ENCODE measurements around the gene NTMT2.
A peak's percentile ranks its signal among the peaks of the same experiment; 100 is the strongest.
"Not testable (repeated sequence)": the region's sequence is repeated elsewhere in the genome, so short reads cannot be mapped to it uniquely, and the experiment has no call there.

Gene NTMT2

DNA sequence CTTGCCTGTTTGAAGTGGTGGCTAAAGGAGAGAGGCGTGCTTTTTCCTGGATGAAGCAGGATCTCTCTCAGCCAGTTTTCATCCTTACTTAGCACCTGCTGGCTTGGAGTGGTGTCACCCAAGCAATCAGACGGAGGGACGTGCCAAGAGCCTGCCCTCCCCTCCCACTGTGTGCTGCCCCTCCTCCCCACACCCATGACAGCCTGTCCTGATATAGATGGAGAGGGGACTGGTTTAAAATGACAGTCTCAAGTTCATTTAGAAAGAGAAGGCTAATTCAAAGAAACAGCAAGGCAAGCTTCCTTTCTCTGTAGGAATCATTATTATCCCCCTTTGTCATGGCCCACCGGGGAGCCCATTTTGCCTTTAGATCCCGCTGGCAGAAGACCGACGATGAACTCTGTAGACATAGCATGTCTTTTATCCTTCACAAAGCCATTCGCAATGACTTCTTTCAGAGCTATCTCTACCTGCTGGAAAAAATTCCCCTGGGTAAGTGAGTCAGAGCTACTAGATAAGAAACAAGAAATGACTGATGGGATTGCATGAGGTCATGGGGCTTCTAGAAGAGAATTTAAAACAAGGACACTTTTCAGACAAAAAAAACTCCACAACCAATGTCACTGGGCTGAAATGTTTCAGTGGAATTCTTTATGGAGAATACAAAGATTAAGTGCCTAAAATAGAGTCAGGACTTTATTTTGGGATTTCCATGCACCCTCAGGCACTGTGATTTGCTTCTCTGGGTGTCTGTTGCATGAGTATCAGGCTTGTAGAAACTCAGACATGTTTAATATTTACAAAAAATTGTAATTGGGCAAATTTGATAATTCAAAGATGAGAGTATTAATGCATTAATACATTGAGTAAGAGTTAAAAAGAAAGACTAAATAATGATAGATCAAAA is at the start of gene NTMT2:
NTMT2 (plus strand) TSS at position 190 of the 907 bp plus-strand sequence; CDS start at position 339, 149 bp downstream.
- no peak within 1 kb of the TSS for H3K27ac ChIP-seq
- TF ChIP-seq, protein P1, sequence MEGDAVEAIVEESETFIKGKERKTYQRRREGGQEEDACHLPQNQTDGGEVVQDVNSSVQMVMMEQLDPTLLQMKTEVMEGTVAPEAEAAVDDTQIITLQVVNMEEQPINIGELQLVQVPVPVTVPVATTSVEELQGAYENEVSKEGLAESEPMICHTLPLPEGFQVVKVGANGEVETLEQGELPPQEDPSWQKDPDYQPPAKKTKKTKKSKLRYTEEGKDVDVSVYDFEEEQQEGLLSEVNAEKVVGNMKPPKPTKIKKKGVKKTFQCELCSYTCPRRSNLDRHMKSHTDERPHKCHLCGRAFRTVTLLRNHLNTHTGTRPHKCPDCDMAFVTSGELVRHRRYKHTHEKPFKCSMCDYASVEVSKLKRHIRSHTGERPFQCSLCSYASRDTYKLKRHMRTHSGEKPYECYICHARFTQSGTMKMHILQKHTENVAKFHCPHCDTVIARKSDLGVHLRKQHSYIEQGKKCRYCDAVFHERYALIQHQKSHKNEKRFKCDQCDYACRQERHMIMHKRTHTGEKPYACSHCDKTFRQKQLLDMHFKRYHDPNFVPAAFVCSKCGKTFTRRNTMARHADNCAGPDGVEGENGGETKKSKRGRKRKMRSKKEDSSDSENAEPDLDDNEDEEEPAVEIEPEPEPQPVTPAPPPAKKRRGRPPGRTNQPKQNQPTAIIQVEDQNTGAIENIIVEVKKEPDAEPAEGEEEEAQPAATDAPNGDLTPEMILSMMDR (conservative IDR thresholded peaks at IDR 0.05) = no peak

DNA sequence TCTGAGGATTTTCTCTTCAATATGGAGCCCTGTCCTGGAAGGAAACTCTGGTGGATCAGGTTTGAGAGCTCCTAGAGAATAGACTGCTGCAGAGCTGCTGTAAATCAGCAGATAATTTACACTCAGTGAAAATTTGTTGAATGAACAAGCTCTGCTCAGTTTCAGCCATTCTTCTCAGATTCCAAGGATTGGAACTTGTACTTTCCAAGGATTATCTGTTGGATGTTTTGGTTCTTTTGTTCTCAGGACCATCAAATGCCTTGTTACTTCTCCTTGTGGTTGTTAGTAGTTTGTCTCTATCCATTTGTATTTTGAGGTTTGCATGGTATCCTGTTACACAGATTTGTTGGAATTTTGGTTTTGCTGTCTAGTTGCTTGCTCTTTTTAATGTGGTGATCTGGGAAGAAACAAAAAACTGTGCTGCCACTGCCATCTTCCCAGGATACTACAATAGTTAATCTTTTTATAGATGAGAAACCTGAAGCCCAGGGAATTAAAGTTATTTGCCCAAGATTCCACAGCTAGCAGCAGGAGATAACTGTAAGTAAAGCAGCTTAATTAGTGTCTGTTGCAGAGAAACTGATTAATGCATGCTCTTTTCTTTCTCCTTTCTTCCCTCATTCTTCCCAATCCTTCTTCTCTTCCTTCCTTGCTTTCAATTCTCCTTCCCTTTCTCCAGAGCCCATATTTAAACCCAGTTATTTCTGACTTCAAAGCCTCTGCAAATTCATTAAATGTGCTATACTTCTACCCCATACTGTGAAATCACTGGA is 49.6 kb upstream of the NTMT2 start:
- TF ChIP-seq, protein P1 (conservative IDR thresholded peaks at IDR 0.05) = no peak

DNA sequence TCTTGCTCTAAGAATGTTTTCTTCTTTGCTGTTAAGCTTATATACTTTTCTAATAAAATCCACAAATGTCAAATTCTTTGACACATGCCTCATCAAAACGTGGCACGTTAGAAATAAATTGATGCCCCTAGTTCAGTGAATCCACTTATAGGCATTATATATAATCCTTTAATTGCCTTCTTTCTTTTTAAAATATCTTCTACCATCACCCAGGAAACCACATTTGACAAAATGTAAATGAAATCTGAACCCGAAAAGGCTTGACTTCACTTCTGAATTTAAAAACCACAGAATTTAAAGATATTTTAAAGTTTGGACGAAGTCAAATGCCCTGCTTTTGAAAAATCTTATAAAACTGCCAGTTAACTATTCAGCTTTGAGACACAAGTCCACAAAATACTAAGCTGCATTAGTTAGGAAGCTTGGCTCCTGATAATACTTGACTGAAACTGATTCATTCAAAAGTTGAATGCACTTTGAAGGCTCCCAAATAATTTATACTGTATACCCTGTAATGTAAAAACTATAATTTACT is 48.9 kb upstream of the NTMT2 start:
- TF ChIP-seq, protein P1 (conservative IDR thresholded peaks at IDR 0.05) = no peak
- no peak overlapping the region for H3K27ac ChIP-seq

More for the DNA sequence above, 49.6 kb upstream of the NTMT2 start:
- no peak overlapping the region for H3K27ac ChIP-seq

DNA sequence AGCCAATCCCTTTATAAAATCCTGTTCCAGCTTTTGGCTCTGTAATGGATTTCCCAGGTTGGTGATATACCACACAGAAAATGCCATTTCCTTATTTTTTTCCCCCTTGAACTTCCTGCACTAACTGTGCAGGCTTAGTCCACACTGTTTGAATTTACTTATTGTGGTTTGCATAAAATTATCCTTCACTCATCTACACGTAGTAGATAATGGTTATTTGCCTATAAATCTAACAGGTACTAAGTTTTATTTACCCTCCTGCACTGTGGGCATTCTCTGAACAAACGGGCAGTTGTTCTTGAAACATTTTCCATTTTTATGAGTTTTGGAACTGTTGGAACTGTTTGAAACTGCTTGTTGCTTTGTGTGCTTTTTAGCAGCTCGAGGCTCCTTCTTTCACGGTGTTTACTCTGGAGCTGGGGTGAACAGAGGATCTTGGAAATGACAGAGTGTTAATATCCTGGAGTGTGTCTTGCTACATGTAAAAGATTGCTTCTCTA is 48.3 kb upstream of the NTMT2 start:
- TF ChIP-seq, protein P1 (conservative IDR thresholded peaks at IDR 0.05) = no peak
- H3K27ac ChIP-seq = peak overlapping the region; percentile 6

DNA sequence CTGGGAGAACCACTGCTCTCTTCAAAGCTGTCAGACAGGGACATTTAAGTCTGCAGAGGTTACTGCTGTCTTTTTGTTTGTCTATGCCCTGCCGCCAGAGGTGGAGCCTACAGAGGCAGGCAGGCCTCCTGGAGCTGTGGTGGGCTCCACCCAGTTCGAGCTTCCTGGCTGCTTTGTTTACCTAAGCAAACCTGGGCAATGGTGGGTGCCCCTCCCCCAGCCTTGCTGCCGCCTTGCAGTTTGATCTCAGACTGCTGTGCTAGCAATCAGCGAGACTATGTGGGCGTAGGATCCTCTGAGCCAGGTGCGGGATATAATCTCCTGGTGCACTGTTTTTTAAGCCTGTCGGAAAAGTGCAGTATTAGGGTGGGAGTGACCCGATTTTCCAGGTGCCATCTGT is 32.6 kb upstream of the NTMT2 start:
- not testable (repeated sequence) for H3K27ac ChIP-seq

DNA sequence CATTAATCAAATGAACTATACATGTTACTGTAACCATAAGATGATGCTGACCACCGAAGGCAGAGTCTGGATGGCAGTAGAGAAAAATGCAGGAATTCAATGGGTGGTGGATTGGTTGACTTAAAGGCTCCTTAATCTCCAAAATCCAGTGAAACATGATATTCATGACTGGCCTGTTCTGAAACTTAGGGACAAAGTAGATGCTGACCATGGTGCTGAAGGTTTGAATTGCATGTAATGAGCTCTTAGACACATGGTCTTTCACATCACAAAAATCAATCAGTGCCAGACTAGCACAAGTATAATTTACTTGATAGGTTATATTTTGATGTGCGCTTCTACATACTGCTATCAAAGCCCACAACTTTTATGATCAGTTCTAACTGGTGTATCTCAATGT is 30.9 kb upstream of the NTMT2 start:
- no peak overlapping the region for H3K27ac ChIP-seq
- TF ChIP-seq, protein P1 (conservative IDR thresholded peaks at IDR 0.05) = no peak

DNA sequence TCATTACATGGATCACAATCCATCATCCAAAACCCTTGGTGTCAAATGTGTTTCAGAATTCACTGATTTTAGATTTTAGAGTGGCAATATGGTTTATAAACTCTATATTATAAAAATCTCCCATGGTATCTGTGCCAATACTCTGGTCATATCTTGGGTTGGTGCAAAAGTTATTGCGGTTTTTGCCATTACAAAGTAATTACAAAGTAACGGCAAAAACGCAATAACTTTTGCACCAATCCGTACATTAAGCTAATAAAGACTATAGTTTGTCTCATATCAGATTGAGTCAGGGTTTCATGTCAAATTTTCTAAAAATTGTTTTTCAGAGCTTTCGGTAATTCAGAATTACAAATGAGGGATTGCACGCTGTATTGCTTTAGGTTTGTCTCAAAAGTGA is 23.4 kb upstream of the NTMT2 start:
- H3K27ac ChIP-seq = no peak overlapping the region
- TF ChIP-seq, protein P1 (conservative IDR thresholded peaks at IDR 0.05) = no peak
